ENCODE results near the gene MTSS2.

The MTSS2 gene, protein sequence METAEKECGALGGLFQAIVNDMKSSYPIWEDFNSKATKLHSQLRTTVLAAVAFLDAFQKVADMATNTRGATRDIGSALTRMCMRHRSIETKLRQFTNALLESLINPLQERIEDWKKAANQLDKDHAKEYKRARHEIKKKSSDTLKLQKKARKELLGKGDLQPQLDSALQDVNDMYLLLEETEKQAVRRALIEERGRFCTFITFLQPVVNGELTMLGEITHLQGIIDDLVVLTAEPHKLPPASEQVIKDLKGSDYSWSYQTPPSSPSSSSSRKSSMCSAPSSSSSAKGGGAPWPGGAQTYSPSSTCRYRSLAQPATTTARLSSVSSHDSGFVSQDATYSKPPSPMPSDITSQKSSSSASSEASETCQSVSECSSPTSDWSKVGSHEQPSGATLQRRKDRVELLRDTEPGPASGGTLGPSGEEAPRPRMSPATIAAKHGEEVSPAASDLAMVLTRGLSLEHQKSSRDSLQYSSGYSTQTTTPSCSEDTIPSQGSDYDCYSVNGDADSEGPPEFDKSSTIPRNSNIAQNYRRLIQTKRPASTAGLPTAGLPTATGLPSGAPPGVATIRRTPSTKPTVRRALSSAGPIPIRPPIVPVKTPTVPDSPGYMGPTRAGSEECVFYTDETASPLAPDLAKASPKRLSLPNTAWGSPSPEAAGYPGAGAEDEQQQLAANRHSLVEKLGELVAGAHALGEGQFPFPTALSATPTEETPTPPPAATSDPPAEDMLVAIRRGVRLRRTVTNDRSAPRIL

DNA sequence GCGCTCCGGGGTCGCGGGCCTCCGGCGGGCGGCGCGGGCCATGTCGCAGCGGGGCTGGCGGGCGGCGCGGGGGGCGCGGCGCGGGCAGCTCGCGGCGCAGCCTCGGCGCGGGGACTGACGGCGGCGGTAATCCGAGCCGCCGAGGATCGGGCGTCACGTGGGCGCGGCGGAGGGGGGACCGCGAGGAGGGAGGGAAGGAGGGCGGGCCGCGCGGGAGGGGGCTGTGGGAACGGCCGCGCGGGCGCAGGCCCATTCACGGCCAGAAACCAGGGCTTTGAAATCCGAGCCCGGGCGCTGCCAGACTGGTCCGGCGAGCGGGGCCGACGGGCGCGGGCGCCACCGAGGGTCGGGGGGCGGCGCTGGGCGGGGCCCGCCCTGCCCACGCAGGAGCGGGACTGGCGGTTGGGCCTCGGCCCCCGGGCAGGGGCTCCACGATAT lies at the start of gene MTSS2:
Gene MTSS2 (minus strand): TSS at position 116 of the 438 bp plus-strand sequence. CDS start 262 bp downstream, outside the sequence.
- no peak for TF ChIP-seq Cebpa-rat (IDR thresholded peaks at IDR 0.05)
- peaks cover 9 to 92% (median 80%) of the 10 kb centered on the region in 10 experiments; a peak in 19 of 20 replicates for H3K4me1 ChIP-seq
- H4K20me1 ChIP-seq, result peaks cover 31 to 83% (median 40%) of the 10 kb centered on the region in 11 experiments; a peak in 21 of 22 replicates
- peak within 1 kb of the TSS; percentile 50 to 90 (median 80); a peak in 21 of 22 replicates for H3K27ac ChIP-seq
- H3K9me3 ChIP-seq (replicated peaks in 1 of 11), result no peaks in the 10 kb centered on the region
- H3K36me3 ChIP-seq, result peaks cover 0 to 22% (median 0%) of the 10 kb centered on the region in 11 experiments; a peak in 7 of 22 replicates
- peak within 1 kb of the TSS; percentile 75 to 94 (median 88) for H3K9ac ChIP-seq
- no peaks in the 10 kb centered on the region for H3K27me3 ChIP-seq
- peak within 1 kb of the TSS; percentile 56 to 95 (median 87) for H3K4me3 ChIP-seq
- H3K4me2 ChIP-seq, result peak within 1 kb of the TSS; percentile 81 to 99 (median 96)

DNA sequence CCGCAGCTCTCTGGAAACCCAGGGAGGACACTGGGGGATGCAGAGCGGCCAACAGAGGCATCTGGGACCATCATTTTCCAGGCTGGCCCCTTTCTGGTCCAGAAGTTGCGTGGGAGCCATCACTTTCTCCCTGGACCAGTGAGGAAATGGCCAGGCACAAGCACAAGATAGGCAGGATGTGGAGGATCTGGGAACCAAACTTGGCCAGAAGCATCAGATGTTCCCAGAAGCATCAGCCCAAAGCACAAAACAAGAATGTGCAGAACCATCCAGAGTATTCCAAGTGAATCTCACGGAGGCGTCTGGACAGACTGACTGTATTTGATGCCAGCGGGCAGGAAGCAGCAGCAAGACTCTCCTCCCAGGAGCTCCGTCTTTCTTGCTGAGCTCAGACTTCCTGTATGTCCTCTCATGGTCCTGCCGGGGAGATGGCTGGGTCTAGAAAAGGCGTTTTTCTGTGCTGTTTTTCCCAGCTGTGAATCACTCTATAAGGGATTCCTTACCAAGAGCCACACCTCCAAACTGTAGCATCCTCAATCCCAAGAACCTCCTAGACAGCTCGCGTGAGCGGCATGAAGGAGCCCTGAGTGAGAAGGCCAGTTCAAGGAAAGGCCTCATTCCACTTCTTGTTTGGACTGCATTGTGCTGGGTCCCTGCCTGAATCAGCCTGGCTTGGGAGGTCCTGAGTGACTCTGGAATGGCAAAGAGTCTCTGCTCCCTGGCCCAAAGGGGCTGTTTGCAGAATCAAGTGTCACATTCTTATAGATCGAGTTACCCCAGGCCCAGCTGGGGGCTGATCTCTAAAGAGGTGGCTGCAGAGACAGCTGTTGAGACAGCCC lies 49.5 kb upstream of the MTSS2 start:
- peaks cover 10 to 85% (median 16%) of the 10 kb centered on the region in 11 experiments; a peak in 20 of 22 replicates for H3K36me3 ChIP-seq
- H4K20me1 ChIP-seq, result peaks cover 0 to 98% (median 0%) of the 10 kb centered on the region in 11 experiments; a peak in 9 of 22 replicates
- no peak overlapping the region for H3K4me3 ChIP-seq
- peak overlapping the region in 6 of 11 experiments; percentile 0 to 80 (median 52); a peak in 5 of 22 replicates for H3K9ac ChIP-seq
- H3K4me1 ChIP-seq, result peaks cover 53 to 57% (median 55%) of the 10 kb centered on the region in 10 experiments
- no peaks in the 10 kb centered on the region for H3K9me3 ChIP-seq (replicated peaks in 1 of 11)
- peak overlapping the region in 7 of 11 experiments; percentile 33 to 91 (median 79); a peak in 9 of 22 replicates for H3K27ac ChIP-seq
- H3K4me2 ChIP-seq, result peak overlapping the region; percentile 85 to 98 (median 93); a peak in 19 of 22 replicates
- no peak for TF ChIP-seq Cebpa-rat (IDR thresholded peaks at IDR 0.05)
- H3K27me3 ChIP-seq, result no peaks in the 10 kb centered on the region

DNA sequence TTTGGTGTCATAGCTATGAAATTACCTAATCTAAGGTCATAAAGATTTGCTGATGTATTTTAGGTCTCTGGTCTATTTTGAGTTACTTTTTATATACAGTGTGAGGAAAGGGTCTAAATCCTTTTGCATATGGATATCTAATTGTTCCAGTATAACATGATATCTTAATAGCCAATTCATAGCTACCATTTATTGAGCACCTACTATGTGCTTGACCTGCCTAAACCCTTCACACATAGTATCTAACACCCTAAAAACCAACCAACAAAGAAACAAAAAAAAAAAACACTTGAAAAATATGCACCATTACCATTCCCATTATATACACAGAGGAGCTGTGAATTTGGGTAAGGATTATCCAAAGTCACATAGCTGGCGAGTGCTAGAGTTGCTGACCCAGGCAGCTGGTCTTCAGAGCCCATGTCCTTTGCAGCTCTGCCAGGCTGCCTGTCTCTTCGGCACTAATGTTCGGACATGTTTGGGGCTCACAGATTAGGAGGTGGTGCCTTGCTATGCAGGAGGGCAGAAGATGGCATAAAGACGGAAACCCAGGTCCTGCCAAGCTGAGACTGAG lies 48.8 kb upstream of the MTSS2 start:
- Histone ChIP-seq H3K27ac (no peak overlapping the region), H3K27me3 (no peaks in the 10 kb centered on the region), H4K20me1 (peaks cover 0 to 98% (median 0%) of the 10 kb centered on the region in 11 experiments; a peak in 10 of 22 replicates), H3K9me3 (replicated peaks in 1 of 11) (no peaks in the 10 kb centered on the region), H3K4me2 (peak overlapping the region in 2 of 11 experiments; percentile 85 to 93; a peak in 1 of 22 replicates), H3K36me3 (peaks cover 12 to 85% (median 24%) of the 10 kb centered on the region in 11 experiments; a peak in 20 of 22 replicates), H3K4me1 (peaks cover 45 to 53% (median 47%) of the 10 kb centered on the region in 10 experiments), H3K9ac (no peak overlapping the region), H3K4me3 (no peak overlapping the region)
- no peak for TF ChIP-seq Cebpa-rat (IDR thresholded peaks at IDR 0.05)

DNA sequence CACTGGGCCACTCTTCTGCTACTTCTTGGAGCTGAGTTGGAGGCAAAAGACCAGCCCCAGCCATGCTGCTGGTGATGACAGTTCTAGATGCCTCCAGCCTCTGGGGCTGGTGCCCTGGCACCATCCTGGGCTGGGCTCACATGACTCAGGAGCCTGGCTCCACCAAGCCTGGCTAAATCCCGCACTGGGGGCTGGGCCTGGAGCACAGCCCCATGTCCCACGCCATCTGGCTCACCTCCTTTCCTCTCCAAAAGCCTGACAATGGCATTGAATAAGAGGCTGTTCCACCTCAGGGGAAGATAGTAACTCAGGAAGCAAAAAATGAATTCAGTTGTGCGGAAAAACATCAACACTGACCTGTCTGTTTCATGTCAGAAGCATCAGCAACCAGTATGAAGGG lies 45.1 kb upstream of the MTSS2 start:
- H3K27me3 ChIP-seq, result no peaks in the 10 kb centered on the region
- peaks cover 0 to 98% (median 12%) of the 10 kb centered on the region in 11 experiments; a peak in 12 of 22 replicates for H4K20me1 ChIP-seq
- H3K4me2 ChIP-seq, result no peak overlapping the region
- no peak overlapping the region for H3K27ac ChIP-seq
- no peak for TF ChIP-seq Cebpa-rat (IDR thresholded peaks at IDR 0.05)
- peaks cover 25 to 37% (median 28%) of the 10 kb centered on the region in 10 experiments for H3K4me1 ChIP-seq
- H3K36me3 ChIP-seq, result peaks cover 22 to 99% (median 60%) of the 10 kb centered on the region in 11 experiments
- no peak overlapping the region for H3K9ac ChIP-seq
- no peaks in the 10 kb centered on the region for H3K9me3 ChIP-seq (replicated peaks in 1 of 11)
- H3K4me3 ChIP-seq, result no peak overlapping the region

DNA sequence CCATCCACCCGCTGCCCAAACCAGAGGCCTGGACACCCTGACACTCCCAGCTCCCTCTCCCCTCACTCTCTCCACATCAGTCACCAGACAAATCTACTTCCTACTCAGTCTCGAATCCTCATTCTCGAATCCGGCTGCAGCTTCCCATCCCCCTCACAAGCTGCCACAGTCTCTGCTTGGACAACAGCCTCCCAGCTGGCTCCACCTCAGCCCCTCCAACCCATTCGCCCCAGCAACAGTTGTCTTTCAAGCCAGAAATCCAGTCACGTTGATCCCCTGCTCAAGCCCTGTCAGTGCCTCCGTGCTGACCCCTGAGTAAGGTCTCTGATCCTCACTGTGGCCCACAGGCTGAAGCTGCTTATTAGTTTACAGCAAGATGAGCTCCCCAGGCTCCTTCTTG lies 44.2 kb upstream of the MTSS2 start:
- Histone ChIP-seq H3K36me3 (peaks cover 22 to 99% (median 62%) of the 10 kb centered on the region in 11 experiments), H3K27ac (no peak overlapping the region), H3K9me3 (replicated peaks in 1 of 11) (no peaks in the 10 kb centered on the region), H3K9ac (no peak overlapping the region), H4K20me1 (peaks cover 0 to 99% (median 12%) of the 10 kb centered on the region in 11 experiments; a peak in 12 of 22 replicates), H3K27me3 (no peaks in the 10 kb centered on the region), H3K4me1 (peaks cover 17 to 36% (median 19%) of the 10 kb centered on the region in 10 experiments), H3K4me2 (no peak overlapping the region), H3K4me3 (no peak overlapping the region)
- no peak for TF ChIP-seq Cebpa-rat (IDR thresholded peaks at IDR 0.05)

DNA sequence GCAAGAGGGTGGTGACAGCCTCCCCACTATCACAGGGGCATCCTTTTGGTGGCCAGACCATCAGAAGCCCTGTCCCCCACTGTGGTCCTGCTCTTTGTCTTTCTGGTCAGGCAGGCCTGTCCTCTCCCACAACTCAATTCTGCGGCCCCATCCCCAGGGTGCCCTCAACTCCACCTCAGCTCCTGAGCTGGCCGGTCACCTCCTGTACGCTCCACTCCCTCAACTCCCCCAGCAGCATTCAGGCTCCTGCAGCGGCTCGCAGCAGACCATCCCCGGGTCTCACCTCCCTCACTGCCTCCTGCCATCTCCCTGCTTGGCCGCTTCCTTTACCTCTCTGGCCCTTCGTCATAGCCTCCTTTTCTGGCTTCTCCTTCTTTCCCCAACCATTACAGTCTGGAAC lies 43.4 kb upstream of the MTSS2 start:
- peaks cover 16 to 34% (median 18%) of the 10 kb centered on the region in 10 experiments for H3K4me1 ChIP-seq
- no peak overlapping the region for H3K9ac ChIP-seq
- H3K9me3 ChIP-seq (replicated peaks in 1 of 11), result no peaks in the 10 kb centered on the region
- H3K27me3 ChIP-seq, result no peaks in the 10 kb centered on the region
- H3K4me3 ChIP-seq, result no peak overlapping the region
- H3K4me2 ChIP-seq, result peak overlapping the region in 7 of 11 experiments; percentile 27 to 57 (median 45); a peak in 8 of 22 replicates
- peaks cover 22 to 99% (median 68%) of the 10 kb centered on the region in 11 experiments for H3K36me3 ChIP-seq
- no peak for TF ChIP-seq Cebpa-rat (IDR thresholded peaks at IDR 0.05)
- H3K27ac ChIP-seq, result no peak overlapping the region
- peaks cover 0 to 100% (median 12%) of the 10 kb centered on the region in 11 experiments; a peak in 12 of 22 replicates for H4K20me1 ChIP-seq

DNA sequence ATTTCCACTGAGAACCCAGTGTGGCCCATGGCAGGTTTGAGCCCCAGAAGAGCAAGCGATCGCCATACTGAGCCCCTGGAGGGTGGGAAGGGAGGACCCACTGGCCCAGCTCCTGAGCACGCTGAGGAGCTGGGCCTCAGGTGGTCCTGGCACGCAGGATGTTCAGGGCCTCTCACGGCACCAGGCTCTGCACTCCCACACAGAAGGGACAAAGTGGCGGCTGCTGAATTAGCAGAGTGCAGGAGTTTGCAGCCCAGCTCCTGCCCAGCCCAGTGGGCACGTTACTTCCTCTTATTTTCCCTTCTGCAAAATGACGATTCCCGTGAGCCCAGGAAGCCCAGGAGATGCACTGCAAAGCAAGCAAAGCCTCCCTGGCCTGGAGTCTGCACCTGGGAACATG lies 42.3 kb upstream of the MTSS2 start:
- H3K9me3 ChIP-seq (replicated peaks in 1 of 11), result no peaks in the 10 kb centered on the region
- H3K36me3 ChIP-seq, result peaks cover 26 to 100% (median 73%) of the 10 kb centered on the region in 11 experiments
- no peak for TF ChIP-seq Cebpa-rat (IDR thresholded peaks at IDR 0.05)
- no peaks in the 10 kb centered on the region for H3K27me3 ChIP-seq
- peak overlapping the region; percentile 9 to 68 (median 45); a peak in 20 of 22 replicates for H3K4me2 ChIP-seq
- peaks cover 16 to 34% (median 18%) of the 10 kb centered on the region in 10 experiments for H3K4me1 ChIP-seq
- H4K20me1 ChIP-seq, result peaks cover 0 to 100% (median 12%) of the 10 kb centered on the region in 11 experiments; a peak in 13 of 22 replicates
- no peak overlapping the region for H3K4me3 ChIP-seq
- no peak overlapping the region for H3K27ac ChIP-seq
- no peak overlapping the region for H3K9ac ChIP-seq
